MM.1S (cell line): Measurements from ENCODE around the gene SNX8.

ENCODE experiments used
- DNase-seq: peaks from one replicate; pipeline ENCODE4 v3.0.0-alpha.2; 2015
- H2AFZ ChIP-seq: fragments of 300-600 bp; sonication (generic); 2 replicates; pipeline ENCODE4 v1.6.0; 2016; ENCODE audit warnings: antibody characterized with exemption, low read length
- H3F3A ChIP-seq: fragments of 300-600 bp; sonication (generic); 2 replicates; pipeline ENCODE4 v1.6.1; 2016; ENCODE audit warnings: mild to moderate bottlenecking, antibody characterized with exemption, low read length, moderate library complexity, mixed read lengths; ENCODE audit not compliant: insufficient read depth
- H3K27ac ChIP-seq: fragments of 300-600 bp; sonication (generic); 2 replicates; pipeline ENCODE4 v1.5.1; 2016; ENCODE audit warnings: mild to moderate bottlenecking, low read length
- H3K27me3 ChIP-seq: fragments of 300-600 bp; sonication (generic); replicated peaks from 2 replicates; pipeline ENCODE4 v1.6.0; 2016; ENCODE audit warnings: low read length; ENCODE audit not compliant: insufficient read depth
- H3K36me3 ChIP-seq: fragments of 300-600 bp; sonication (generic); replicated peaks from 2 replicates; pipeline ENCODE4 v1.6.1; 2016; ENCODE audit warnings: mild to moderate bottlenecking, low read length, mixed read lengths; ENCODE audit not compliant: insufficient read depth
- H3K4me1 ChIP-seq: fragments of 300-600 bp; sonication (generic); 2 replicates; pipeline ENCODE4 v1.6.1; 2016; ENCODE audit warnings: low read length, mixed read lengths
- H3K4me2 ChIP-seq: fragments of 300-600 bp; sonication (generic); 2 replicates; pipeline ENCODE4 v1.6.0; 2016; ENCODE audit warnings: low read depth, low read length
- H3K4me3 ChIP-seq: fragments of 300-600 bp; sonication (generic); 2 replicates; pipeline ENCODE4 v1.5.1; 2016; ENCODE audit warnings: low read length, mixed read lengths
- H3K79me2 ChIP-seq: fragments of 300-600 bp; sonication (generic); 2 replicates; pipeline ENCODE4 v1.6.1; 2016; ENCODE audit warnings: mixed run types, low read length, mixed read lengths
- H3K9ac ChIP-seq: fragments of 300-600 bp; sonication (generic); 2 replicates; pipeline ENCODE4 v1.6.1; 2016; ENCODE audit warnings: low read length, mixed read lengths
- H3K9me2 ChIP-seq: fragments of 300-600 bp; sonication (generic); replicated peaks from 2 replicates; pipeline ENCODE4 v1.6.1; 2016; ENCODE audit warnings: mild to moderate bottlenecking, low read length, mixed read lengths; ENCODE audit not compliant: insufficient read depth
- H3K9me3 ChIP-seq: fragments of 300-600 bp; sonication (generic); replicated peaks from 2 replicates; pipeline ENCODE4 v1.6.1; 2016; ENCODE audit warnings: mild to moderate bottlenecking, low read length, mixed read lengths; ENCODE audit not compliant: insufficient read depth
- H4K20me1 ChIP-seq: fragments of 300-600 bp; sonication (generic); 2 replicates; pipeline ENCODE4 v1.6.1; 2016; ENCODE audit warnings: mild to moderate bottlenecking, low read length, moderate library complexity, mixed read lengths; ENCODE audit not compliant: insufficient read depth
- CTCF ChIP-seq: fragments of 300-600 bp; sonication (generic); IDR thresholded peaks from 2 replicates; pipeline ENCODE4 v1.5.1; 2016; ENCODE audit warnings: antibody characterized with exemption, low read length, mixed read lengths
- EZH2 ChIP-seq: fragments of 300-600 bp; sonication (generic); optimal IDR thresholded peaks from 2 replicates; pipeline ENCODE3; 2017; ENCODE audit warnings: low read depth, mild to moderate bottlenecking, antibody characterized with exemption, low read length, mixed read lengths
- EZH2phosphoT487 ChIP-seq: fragments of 300-600 bp; sonication (generic); IDR thresholded peaks from 2 replicates; pipeline ENCODE4 v1.6.1; 2018; ENCODE audit warnings: antibody characterized with exemption, low read length

The SNX8 gene

GRCh38 chr7:2202361-2202761, 111.9 kb downstream of the SNX8 start:
- TF ChIP-seq CTCF (no peak), EZH2 (no peak), EZH2phosphoT487 (no peak)
- Histone ChIP-seq H3K9me2 (no peaks in the 10 kb centered on the region), H3F3A (no peaks in the 10 kb centered on the region), H3K4me1 (no peaks in the 10 kb centered on the region), H3K79me2 (no peaks in the 10 kb centered on the region), H3K4me2 (no peak overlapping the region), H3K27ac (no peak overlapping the region), H3K4me3 (no peak overlapping the region), H4K20me1 (no peaks in the 10 kb centered on the region), H3K9ac (no peak overlapping the region), H3K27me3 (no peaks in the 10 kb centered on the region), H3K36me3 (no peaks in the 10 kb centered on the region), H2AFZ (no peak overlapping the region), H3K9me3 (no peaks in the 10 kb centered on the region)
- DNase-seq = no peak
